K562 (cell line): ENCODE results near the gene HIVEP2. TPM values are rescaled to one million over a fixed set of nuclear protein-coding genes. Genes with fewer than 3 reads are reported as not detected.

Experiments
- BRD4 ChIP-seq: fragments of 200-600 bp; sonication (generic); IDR thresholded peaks from 2 replicates; pipeline ENCODE4 v1.6.1; 2017; ENCODE audit warnings: inconsistent platforms
- ERF ChIP-seq: fragments of 450-650 bp; formaldehyde crosslinking; IDR thresholded peaks from 2 replicates; pipeline ENCODE4 v1.4.0; 2020; ENCODE audit warnings: mild to moderate bottlenecking, mixed read lengths
- GATA2 ChIP-seq: sonication (generic); formaldehyde crosslinking; IDR thresholded peaks from 2 replicates; pipeline ENCODE4 v1.4.0; 2020; ENCODE audit warnings: mild to moderate bottlenecking, missing genetic modification reagents
- HDAC3 ChIP-seq: fragments of 450-650 bp; IDR thresholded peaks from 2 replicates; pipeline ENCODE4 v1.6.1; 2018; ENCODE audit warnings: borderline replicate concordance, mild to moderate bottlenecking, moderate library complexity; ENCODE audit not compliant: partially characterized antibody
- HNRNPH1 ChIP-seq: fragments of 200-400 bp; formaldehyde crosslinking; optimal IDR thresholded peaks from 2 replicates; pipeline ENCODE3; 2017; ENCODE audit warnings: low read depth, mild to moderate bottlenecking, low read length, moderate library complexity
- ID3 ChIP-seq, 2 experiments: fragments of 250-450 bp in 1 of 2; fragments of 450-650 bp in 1 of 2; sonication (Bioruptor Pico) in 1 of 2; IDR thresholded peaks; 2 replicates each; pipeline versions ENCODE4 v1.6.1 to v1.8.0; 2016 to 2021; ENCODE audit warnings: mild to moderate bottlenecking in 2 of 2, moderate library complexity in 2 of 2, missing compliant biosample characterization in 1 of 2, missing genetic modification characterization in 1 of 2
- MTA2 ChIP-seq: fragments of 450-650 bp; IDR thresholded peaks from 2 replicates; pipeline ENCODE4 v1.6.1; 2016; ENCODE audit warnings: low read depth
- MYBL2 ChIP-seq, 2 experiments: fragments of 450-650 bp in 1 of 2; sonication (generic) in 1 of 2; formaldehyde crosslinking in 1 of 2; IDR thresholded peaks; 2 replicates each; pipeline versions ENCODE4 v1.6.1 to v1.8.1; 2017 to 2022; ENCODE audit warnings: borderline replicate concordance in 1 of 2, inconsistent platforms in 1 of 2, low read depth in 1 of 2, mild to moderate bottlenecking in 1 of 2, missing genetic modification reagents in 1 of 2, moderate library complexity in 1 of 2
- NKRF ChIP-seq: fragments of 450-650 bp; IDR thresholded peaks from 2 replicates; pipeline ENCODE4 v1.6.1; 2016; ENCODE audit warnings: borderline replicate concordance
- STAT6 ChIP-seq: sonication (generic); formaldehyde crosslinking; IDR thresholded peaks from 2 replicates; pipeline ENCODE4 v1.8.1; 2023; ENCODE audit warnings: mild to moderate bottlenecking, missing genetic modification reagents
- TSHZ1 ChIP-seq: fragments of 250-450 bp; sonication (Bioruptor Pico); IDR thresholded peaks from 2 replicates; pipeline ENCODE4 v1.4.0; 2020; ENCODE audit warnings: mild to moderate bottlenecking, moderate library complexity
- ZFP36 ChIP-seq: fragments of 150-350 bp; IDR thresholded peaks from 2 replicates; pipeline ENCODE4 v1.6.1; 2018; ENCODE audit warnings: low read length, low read depth; ENCODE audit not compliant: partially characterized antibody
- ZNF175 ChIP-seq: fragments of 200-800 bp; sonication (Bioruptor generic); IDR thresholded peaks from 2 replicates; pipeline ENCODE4 v1.6.1; 2016; ENCODE audit warnings: low read depth, mild to moderate bottlenecking, missing genetic modification characterization, missing compliant biosample characterization
- ZNF324 ChIP-seq: fragments of 250-450 bp; sonication (Bioruptor Pico); IDR thresholded peaks from 2 replicates; pipeline ENCODE4 v1.4.0; 2020; ENCODE audit warnings: mild to moderate bottlenecking
- ZNF655 ChIP-seq: fragments of 250-450 bp; sonication (Bioruptor Pico); IDR thresholded peaks from 2 replicates; pipeline ENCODE4 v1.5.0; 2021
- ZNF75A ChIP-seq: fragments of 450-650 bp; formaldehyde crosslinking; IDR thresholded peaks from 2 replicates; pipeline ENCODE4 v1.4.0; 2020; ENCODE audit warnings: mild to moderate bottlenecking
- polyA plus RNA-seq, 8 experiments: library from polyadenylated mRNA; depleted of rRNA in 4 of 8; stranded (reverse) in 5 of 8; unstranded in 3 of 8; fragments of >200 nt; fragmentation: Nextera tagmentation in 2 of 8; fragmentation: Illumina TruSeq in 1 of 8; extraction: Ambion mirVana in 2 of 8; extraction: Trizol in 1 of 8; gene quantifications; 2 replicates each; pipeline versions ENCODE4 v1.2.1 to v1.2.3, GENCODE V29; 2011 to 2014; ENCODE audit warnings: inconsistent platforms in 1 of 8, missing spikeins in 1 of 8
- total RNA-seq, 7 experiments: library from RNA; depleted of rRNA in 6 of 7; stranded (reverse); fragments of >200 nt in 6 of 7; fragmentation: Illumina TruSeq in 2 of 7; extraction: Trizol in 2 of 7; gene quantifications; 2 replicates each; pipeline versions ENCODE4 v1.2.1 to v1.2.3, GENCODE V29; 2011 to 2021; ENCODE audit warnings: low replicate concordance in 1 of 7

The HIVEP2 gene
- total and polyA plus RNA-seq, 9 of the 15 experiments (the other 6 are each of a cell fraction or from before 2014, with no cell fraction given): under 0.01 to 1.2 (median 0.31) TPM

GRCh38 chr6:142944124-142945048, 590 bp downstream of the HIVEP2 start (continued):
- TF ChIP-seq TSHZ1 (CRISPR knock-in tag) (no peak), ZFP36 (no peak), ID3 (CRISPR knock-in tag; IDR thresholded peaks at IDR 0.05) (no peak), ID3 (tag; IDR thresholded peaks at IDR 0.05) (no peak), GATA2 (no peak), BRD4 (no peak), HDAC3 (no peak), MTA2 (no peak), MYBL2 (IDR thresholded peaks at IDR 0.05; ENCODE audit: low read depth) (no peak), MYBL2 (CRISPR knock-in tag; IDR thresholded peaks at IDR 0.05; ENCODE audit: borderline replicate concordance) (no peak), ZNF175 (CRISPR knock-in tag) (no peak), NKRF (no peak), HNRNPH1 (no peak), STAT6 (CRISPR knock-in tag) (no peak), ZNF655 (CRISPR knock-in tag) (no peak), ZNF75A (CRISPR knock-in tag) (no peak), ERF (no peak), ZNF324 (CRISPR knock-in tag) (no peak)
